Activated CD8-positive, alpha-beta T cell treated with anti-CD3 and anti-CD28 coated beads for 36 hours (primary cell): ENCODE measurements around the gene OSM. TPM values are rescaled to one million over a fixed set of nuclear protein-coding genes. Genes with fewer than 3 reads are reported as not detected.

Source experiments
- ATAC-seq: fragments of 200-7000 bp; cut with Tn5 transposase; one replicate; pipeline ENCODE4 v1.10.0; 2021; ENCODE audit warnings: mild to moderate bottlenecking, moderate library complexity
- CTCF ChIA-PET: fragments of 350-600 bp; sonication (Branson Sonifier 250); formaldehyde crosslinking; loops from one replicate; lab custom pipeline; 2021; ENCODE audit warnings: antibody characterized with exemption; lab: Charles Lee
- POLR2A ChIA-PET: fragments of 350-600 bp; sonication (Branson Sonifier 250); formaldehyde crosslinking; loops from one replicate; lab custom pipeline; 2021; ENCODE audit warnings: antibody characterized with exemption; lab: Charles Lee
- DNase-seq: peaks from one replicate; pipeline ENCODE4 v3.0.0-alpha.2; 2020
- H3K27ac Mint-ChIP-seq: one replicate; pipeline ENCODE4 v1.8.0; 2021; ENCODE audit warnings: mild to moderate bottlenecking, mixed read lengths
- H3K27me3 Mint-ChIP-seq: one replicate; pipeline ENCODE4 v1.8.0; 2021; ENCODE audit warnings: mixed read lengths
- H3K36me3 Mint-ChIP-seq: one replicate; pipeline ENCODE4 v1.8.0; 2021; ENCODE audit warnings: low read depth, mixed read lengths
- H3K4me1 Mint-ChIP-seq: one replicate; pipeline ENCODE4 v1.8.0; 2021; ENCODE audit warnings: low read depth, mixed read lengths
- H3K4me3 Mint-ChIP-seq: one replicate; pipeline ENCODE4 v1.8.0; 2021; ENCODE audit warnings: mild to moderate bottlenecking, moderate library complexity, mixed read lengths
- H3K9me3 Mint-ChIP-seq: one replicate; pipeline ENCODE4 v1.8.0; 2021; ENCODE audit warnings: mixed read lengths
- intact Hi-C: fragments of 100-400 bp; cut with micrococcal nuclease; formaldehyde crosslinking; loops from one replicate; pipeline ENCODE4 v1.10.0; 2022
- total RNA-seq, 2 experiments: library from RNA; stranded (reverse); gene quantifications; one replicate each; pipeline ENCODE4 v1.2.3, GENCODE V29; 2021
- TF ChIP-seq, protein P1 (sequence below): fragments of 200-600 bp; IDR thresholded peaks from one replicate; pipeline ENCODE4 v1.8.0; 2022; ENCODE audit warnings: antibody characterized with exemption, mild to moderate bottlenecking

Gene OSM
- total RNA-seq, 2 experiments from 2014 or later = 44.3 to 45.7 TPM

DNA sequence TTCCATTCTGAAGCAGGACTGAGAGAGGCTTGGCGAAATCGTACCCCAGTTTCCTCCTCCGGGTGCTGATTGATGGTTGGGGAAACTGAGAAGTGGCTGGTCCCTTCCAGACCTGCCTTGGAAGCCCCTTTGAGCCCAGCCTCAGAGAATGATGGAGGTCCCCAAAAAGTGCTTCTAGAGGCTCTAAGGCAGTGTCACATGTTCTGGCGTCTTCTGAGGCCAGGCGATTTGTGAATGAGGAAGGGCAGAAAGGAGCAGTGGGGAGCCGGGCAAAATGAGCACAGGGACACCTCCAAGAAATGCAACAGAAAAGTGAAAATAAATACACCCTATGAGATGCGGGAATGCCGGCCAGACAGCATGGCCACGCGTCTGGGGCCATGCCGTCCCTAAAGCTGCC lies 19.1 kb downstream of the OSM start:
- peaks cover 75% of the 10 kb centered on the region for H3K4me1 Mint-ChIP-seq
- peak overlapping the region; percentile 97 for H3K4me3 Mint-ChIP-seq
- ChIA-PET CTCF (interaction anchor here (1.6 kb wide), 1 partner anchor 139 kb away, joined by 5 read pairs; no protein-coding TSS in a partner anchor), POLR2A (no interaction called here)
- H3K27me3 Mint-ChIP-seq = peaks cover 1% of the 10 kb centered on the region
- DNase-seq = no peak
- intact Hi-C loops = loop anchor here (5.0 kb wide), 1 partner anchor 70 kb away; no protein-coding TSS in a partner anchor
- ATAC-seq = no peak
- peaks cover 40% of the 10 kb centered on the region for H3K36me3 Mint-ChIP-seq
- TF ChIP-seq, protein P1, sequence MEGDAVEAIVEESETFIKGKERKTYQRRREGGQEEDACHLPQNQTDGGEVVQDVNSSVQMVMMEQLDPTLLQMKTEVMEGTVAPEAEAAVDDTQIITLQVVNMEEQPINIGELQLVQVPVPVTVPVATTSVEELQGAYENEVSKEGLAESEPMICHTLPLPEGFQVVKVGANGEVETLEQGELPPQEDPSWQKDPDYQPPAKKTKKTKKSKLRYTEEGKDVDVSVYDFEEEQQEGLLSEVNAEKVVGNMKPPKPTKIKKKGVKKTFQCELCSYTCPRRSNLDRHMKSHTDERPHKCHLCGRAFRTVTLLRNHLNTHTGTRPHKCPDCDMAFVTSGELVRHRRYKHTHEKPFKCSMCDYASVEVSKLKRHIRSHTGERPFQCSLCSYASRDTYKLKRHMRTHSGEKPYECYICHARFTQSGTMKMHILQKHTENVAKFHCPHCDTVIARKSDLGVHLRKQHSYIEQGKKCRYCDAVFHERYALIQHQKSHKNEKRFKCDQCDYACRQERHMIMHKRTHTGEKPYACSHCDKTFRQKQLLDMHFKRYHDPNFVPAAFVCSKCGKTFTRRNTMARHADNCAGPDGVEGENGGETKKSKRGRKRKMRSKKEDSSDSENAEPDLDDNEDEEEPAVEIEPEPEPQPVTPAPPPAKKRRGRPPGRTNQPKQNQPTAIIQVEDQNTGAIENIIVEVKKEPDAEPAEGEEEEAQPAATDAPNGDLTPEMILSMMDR = no peak
- peak overlapping the region; percentile 93 for H3K27ac Mint-ChIP-seq
- no peaks in the 10 kb centered on the region for H3K9me3 Mint-ChIP-seq

GRCh38 chr22:30246814-30247376 lies 19.8 kb downstream of the OSM start:
- ChIA-PET CTCF (interaction anchor here (0.8 to 3.6 kb wide), 3 partner anchors 16 to 139 kb away, joined by 3 to 10 read pairs (median 6); no protein-coding TSS in a partner anchor), POLR2A (interaction anchor here (1.2 to 4.3 kb wide), 4 partner anchors 11 to 133 kb away, joined by 4 to 20 read pairs (median 7); no protein-coding TSS in a partner anchor)
- intact Hi-C loops = loop anchor here (5.0 kb wide), 1 partner anchor 70 kb away; no protein-coding TSS in a partner anchor
- peaks cover 43% of the 10 kb centered on the region for H3K36me3 Mint-ChIP-seq
- peaks cover 1% of the 10 kb centered on the region for H3K27me3 Mint-ChIP-seq
- peaks cover 71% of the 10 kb centered on the region for H3K4me1 Mint-ChIP-seq
- ATAC-seq (peak; percentile 32), DNase-seq (no peak)
- peak overlapping the region; percentile 93 for H3K27ac Mint-ChIP-seq
- TF ChIP-seq, protein P1 = no peak
- H3K4me3 Mint-ChIP-seq = peak overlapping the region; percentile 97
- no peaks in the 10 kb centered on the region for H3K9me3 Mint-ChIP-seq

DNA sequence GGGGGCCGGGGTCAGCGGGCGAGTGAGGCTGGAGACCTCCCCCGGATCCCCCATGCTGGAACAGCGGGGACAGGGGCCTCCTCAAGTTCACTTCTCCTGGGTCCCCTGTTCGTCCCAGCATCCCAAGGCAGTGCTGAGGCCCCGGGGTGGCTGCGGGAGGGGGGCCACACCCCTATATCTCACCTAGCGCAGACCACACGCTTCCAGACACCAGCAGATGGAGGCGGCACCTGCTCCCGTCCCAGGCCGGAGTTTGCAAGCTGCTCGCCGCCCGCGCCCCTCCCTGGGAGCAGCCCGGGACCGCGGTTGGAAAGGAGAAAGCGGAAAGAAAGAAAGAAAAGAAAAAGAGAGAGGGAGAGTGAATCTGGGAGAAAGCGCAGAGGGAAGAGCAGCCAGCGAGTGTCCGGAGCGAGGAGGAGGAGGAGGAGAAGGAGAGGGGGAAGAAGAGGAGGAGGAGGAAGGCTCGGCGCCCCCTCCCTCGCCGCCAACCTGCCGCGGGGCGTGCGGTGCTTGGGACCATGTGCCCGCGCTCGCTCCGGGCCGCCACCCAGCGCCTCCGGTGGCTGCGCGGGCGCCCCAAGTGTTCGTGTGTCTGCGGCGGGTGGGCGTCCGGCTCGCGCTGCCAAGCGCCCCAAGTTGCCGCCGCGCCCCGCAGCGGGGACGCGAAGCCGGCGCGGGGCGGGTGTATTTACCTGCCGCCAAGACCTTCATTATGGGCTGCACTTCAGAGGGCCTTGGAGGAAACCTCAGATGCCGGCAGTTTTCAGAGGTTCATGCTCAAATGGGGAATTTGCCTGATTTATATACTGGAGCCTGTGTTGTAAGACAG lies 20.5 kb downstream of the OSM start, which contains the start of gene LIF:
TSS of gene LIF (minus strand) at position 775 of the 829 bp plus-strand sequence. CDS start at position 711, 64 bp downstream.
- peaks cover 64% of the 10 kb centered on the region for H3K4me1 Mint-ChIP-seq

DNA sequence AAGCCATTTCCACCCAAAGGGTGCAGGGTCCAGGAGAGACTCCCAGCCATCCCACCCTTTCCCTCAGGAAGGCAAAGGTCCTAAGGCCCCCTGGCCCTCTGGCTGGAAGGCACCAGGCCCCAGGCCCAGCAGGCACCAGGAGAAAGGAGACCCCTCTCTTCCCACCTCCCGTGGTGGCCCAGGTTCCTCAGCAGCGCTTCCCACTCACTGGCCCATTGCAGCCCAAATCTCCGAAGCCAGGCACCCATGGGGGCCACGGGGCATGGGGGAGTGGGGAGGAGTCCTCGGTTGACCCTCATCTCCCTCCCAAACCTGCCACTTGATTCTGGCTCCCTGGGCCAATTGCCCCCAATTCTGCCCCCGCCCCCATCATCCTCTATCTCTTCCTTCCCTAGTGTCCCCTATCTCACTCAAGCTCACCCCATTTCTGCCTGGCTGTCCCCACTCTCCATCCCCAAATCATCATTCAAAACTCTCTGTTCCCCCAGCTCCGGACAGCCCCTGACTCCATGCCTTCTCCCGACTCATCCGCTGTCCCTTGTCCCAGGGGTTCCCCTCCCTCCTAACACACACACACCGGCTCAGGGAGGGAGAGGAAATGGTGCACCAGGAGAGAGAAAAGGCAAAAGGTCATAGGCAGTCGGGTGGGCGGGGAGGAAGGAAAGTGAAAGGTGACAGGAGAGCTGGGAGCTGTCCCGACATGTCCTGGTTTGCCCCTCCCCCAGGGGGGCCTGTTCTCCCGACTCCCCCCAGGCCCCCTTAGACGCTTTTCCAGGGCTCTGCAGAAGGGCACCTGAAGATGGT lies 21.3 kb downstream of the OSM start:
- Mint-ChIP-seq H3K27me3 (peaks cover 1% of the 10 kb centered on the region), H3K27ac (peak overlapping the region; percentile 94), H3K36me3 (peaks cover 52% of the 10 kb centered on the region), H3K4me1 (peaks cover 57% of the 10 kb centered on the region), H3K4me3 (peak overlapping the region; percentile 97), H3K9me3 (no peaks in the 10 kb centered on the region)
- peak; percentile 56 for DNase-seq
- ATAC-seq = no peak
- ChIA-PET POLR2A (interaction anchor here (1.0 to 4.3 kb wide), 4 partner anchors 9 to 151 kb away, joined by 3 to 20 read pairs (median 7); no protein-coding TSS in a partner anchor), CTCF (interaction anchor here (0.6 to 3.6 kb wide), 3 partner anchors 43 to 145 kb away, joined by 3 to 10 read pairs (median 6); no protein-coding TSS in a partner anchor)
- TF ChIP-seq, protein P1 = no peak
- intact Hi-C loops = loop anchor here (5.0 kb wide), 1 partner anchor 68 kb away; no protein-coding TSS in a partner anchor

More for the DNA sequence above, 20.5 kb downstream of the OSM start, which contains the start of gene LIF:
- ChIA-PET POLR2A (interaction anchor here (1.0 to 4.3 kb wide), 5 partner anchors 10 to 150 kb away, joined by 3 to 20 read pairs (median 7); no protein-coding TSS in a partner anchor), CTCF (interaction anchor here (0.6 to 3.6 kb wide), 4 partner anchors 17 to 144 kb away, joined by 3 to 10 read pairs (median 4); no protein-coding TSS in a partner anchor)
- Mint-ChIP-seq H3K27ac (peak within 1 kb of the TSS; percentile 94), H3K27me3 (peaks cover 1% of the 10 kb centered on the region), H3K9me3 (no peaks in the 10 kb centered on the region), H3K4me3 (peak within 1 kb of the TSS; percentile 97), H3K36me3 (peaks cover 46% of the 10 kb centered on the region)
- ATAC-seq (peak; percentile 57), DNase-seq (peak; percentile 74)
- TF ChIP-seq, protein P1 = no peak
- intact Hi-C loops = loop anchor here (5.0 kb wide), 1 partner anchor 69 kb away; no protein-coding TSS in a partner anchor
